Measurements from ENCODE around the gene CYCS.

- TF ChIP-seq CTCF (IDR thresholded peaks at IDR 0.05; ENCODE audit: poor library complexity) (no peak), EZH2phosphoT487 (IDR thresholded peaks at IDR 0.05; ENCODE audit: low read depth, severe bottlenecking, unreplicated experiment) (no peak)
These were observed 21.3 kb downstream of the CYCS start for GRCh38 chr7:25103773-25104172.

Data from hepatocyte (in vitro differentiated cells).